ENCODE results near the gene SYCE3.

- TF ChIP-seq POLR2A (IDR thresholded peaks at IDR 0.05; ENCODE audit: low read depth, low read length) (no peak), MYC (IDR thresholded peaks at IDR 0.05; ENCODE audit: low read depth, low read length) (no peak), POLR2AphosphoS5 (IDR thresholded peaks at IDR 0.05; ENCODE audit: insufficient read depth, low read depth, low read length) (no peak), GATA2 (IDR thresholded peaks at IDR 0.05; ENCODE audit: insufficient read depth, insufficient read length, low read depth, low read length) (no peak), JUN (IDR thresholded peaks at IDR 0.05; ENCODE audit: borderline replicate concordance, insufficient read depth, insufficient read length, low read depth) (no peak)
- TF ChIP-seq, protein P1, sequence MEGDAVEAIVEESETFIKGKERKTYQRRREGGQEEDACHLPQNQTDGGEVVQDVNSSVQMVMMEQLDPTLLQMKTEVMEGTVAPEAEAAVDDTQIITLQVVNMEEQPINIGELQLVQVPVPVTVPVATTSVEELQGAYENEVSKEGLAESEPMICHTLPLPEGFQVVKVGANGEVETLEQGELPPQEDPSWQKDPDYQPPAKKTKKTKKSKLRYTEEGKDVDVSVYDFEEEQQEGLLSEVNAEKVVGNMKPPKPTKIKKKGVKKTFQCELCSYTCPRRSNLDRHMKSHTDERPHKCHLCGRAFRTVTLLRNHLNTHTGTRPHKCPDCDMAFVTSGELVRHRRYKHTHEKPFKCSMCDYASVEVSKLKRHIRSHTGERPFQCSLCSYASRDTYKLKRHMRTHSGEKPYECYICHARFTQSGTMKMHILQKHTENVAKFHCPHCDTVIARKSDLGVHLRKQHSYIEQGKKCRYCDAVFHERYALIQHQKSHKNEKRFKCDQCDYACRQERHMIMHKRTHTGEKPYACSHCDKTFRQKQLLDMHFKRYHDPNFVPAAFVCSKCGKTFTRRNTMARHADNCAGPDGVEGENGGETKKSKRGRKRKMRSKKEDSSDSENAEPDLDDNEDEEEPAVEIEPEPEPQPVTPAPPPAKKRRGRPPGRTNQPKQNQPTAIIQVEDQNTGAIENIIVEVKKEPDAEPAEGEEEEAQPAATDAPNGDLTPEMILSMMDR (IDR thresholded peaks at IDR 0.05; ENCODE audit: extremely low read depth in 1 of 2, insufficient read depth in 1 of 2, low read depth in 1 of 2, low read length in 2 of 2): no peak
Observed at GRCh38 chr22:50568626-50569025, 5.9 kb upstream of the SYCE3 start.
